K562 (cell line): ENCODE data around the gene MDN1. TPM values are rescaled to one million over a fixed set of nuclear protein-coding genes. Genes with fewer than 3 reads are reported as not detected.

Experiments used
- ATAC-seq: fragments of 200-7000 bp; cut with Tn5 transposase; 3 replicates; pipeline ENCODE4 v1.9.1; 2020; ENCODE audit warnings: moderate library complexity
- BruUV-seq: library from RNA; stranded (reverse); fragments of 400-500 nt; replicated peaks from 2 replicates; lab custom pipeline; 2021; lab: Mats Ljungman, UMichigan
- CTCF ChIA-PET: fragments of 300-600 bp; formaldehyde crosslinking; extraction: SDS; loops from one replicate; lab custom pipeline; 2021; ENCODE audit warnings: low intra/inter-chr PET ratio; lab: Yijun Ruan, JAX
- POLR2A ChIA-PET: fragments of 300-600, 350-650 bp; sonication (Branson Sonifier 250); formaldehyde crosslinking; extraction: SDS; loops from one replicate; lab custom pipeline; 2021; ENCODE audit warnings: antibody characterized with exemption, inconsistent platforms; lab: Yijun Ruan, JAX
- DNase-seq, 4 experiments: peaks; one replicate each; pipeline versions ENCODE4 v3.0.0 to v3.0.0-alpha.2; 2011 to 2018; ENCODE audit warnings: low spot score in 3 of 4, mixed read lengths in 3 of 4; ENCODE audit errors: extremely low read depth in 1 of 4
- FAIRE-seq: peaks from 2 replicates; lab custom pipeline; 2011; peaks lifted over from hg19 to GRCh38; lab: Jason Lieb, UNC
- H2AFZ ChIP-seq: 2 replicates; pipeline ENCODE4 v1.6.0; 2011; ENCODE audit warnings: low read depth, low read length, control low read depth, inconsistent platforms
- H3K27ac ChIP-seq: fragments of 200-600 bp; 3 replicates; pipeline ENCODE4 v1.8.0; 2011; ENCODE audit warnings: low read depth, mild to moderate bottlenecking, control low read depth, inconsistent platforms, low read length, moderate library complexity, mixed read lengths; ENCODE audit errors: extremely low read depth
- H3K27me3 ChIP-seq, 2 experiments: fragments of 300-600 bp in 1 of 2; 2 replicates in 1 of 2; 3 replicates in 1 of 2; pipeline versions ENCODE4 v1.6.0 to v1.8.0; 2011; ENCODE audit warnings: inconsistent platforms in 2 of 2, low read length in 2 of 2, mild to moderate bottlenecking in 1 of 2, mixed read lengths in 1 of 2, moderate library complexity in 1 of 2; ENCODE audit not compliant: control insufficient read depth in 2 of 2, insufficient read depth in 2 of 2
- H3K36me3 ChIP-seq: fragments of 300-600 bp; 3 replicates; pipeline ENCODE4 v1.8.0; 2011; ENCODE audit warnings: mild to moderate bottlenecking, low read length, inconsistent platforms; ENCODE audit not compliant: control insufficient read depth, insufficient read depth
- H3K4me1 ChIP-seq, 2 experiments: fragments of 200-600 bp in 1 of 2; replicated peaks in 1 of 2; 2 replicates in 1 of 2; 3 replicates in 1 of 2; pipeline versions ENCODE4 v1.5.1 to v1.8.0; 2011; ENCODE audit warnings: inconsistent platforms in 2 of 2, low read length in 2 of 2, mild to moderate bottlenecking in 1 of 2, mixed read lengths in 1 of 2, moderate library complexity in 1 of 2; ENCODE audit not compliant: control insufficient read depth in 2 of 2, insufficient read depth in 2 of 2
- H3K4me2 ChIP-seq: 2 replicates; pipeline ENCODE4 v1.6.1; 2011; ENCODE audit warnings: low read length, control low read depth, inconsistent platforms, mixed read lengths; ENCODE audit not compliant: insufficient read depth
- H3K4me3 ChIP-seq: fragments of 200-600 bp; sonication (generic), shearing (Covaris generic); 2 replicates; pipeline ENCODE4 v1.5.1; 2016; ENCODE audit warnings: control low read depth, inconsistent platforms
- H3K79me2 ChIP-seq: fragments of 200-600 bp; 3 replicates; pipeline ENCODE4 v1.8.0; 2011; ENCODE audit warnings: low read length, inconsistent platforms; ENCODE audit not compliant: control insufficient read depth, insufficient read depth
- H3K9ac ChIP-seq, 2 experiments: 2 replicates each; pipeline versions ENCODE4 v1.6.0 to v1.6.1; 2011; ENCODE audit warnings: low read depth in 2 of 2, low read length in 2 of 2, control low read depth in 1 of 2, inconsistent platforms in 1 of 2, mild to moderate bottlenecking in 1 of 2, mixed read lengths in 1 of 2; ENCODE audit not compliant: insufficient read depth in 1 of 2
- H3K9me1 ChIP-seq: one replicate; pipeline ENCODE4 v1.6.0; 2011; ENCODE audit warnings: inconsistent platforms, mild to moderate bottlenecking, low read length, moderate library complexity; ENCODE audit not compliant: control insufficient read depth, insufficient read depth
- H3K9me3 ChIP-seq: replicated peaks from 2 replicates; pipeline ENCODE4 v1.5.1; 2011; ENCODE audit warnings: low read depth, low read length, inconsistent platforms; ENCODE audit not compliant: control insufficient read depth, insufficient read depth
- H4K20me1 ChIP-seq: replicated peaks from 2 replicates; pipeline ENCODE4 v1.6.1; 2011; ENCODE audit warnings: low read length, inconsistent platforms, mixed read lengths; ENCODE audit not compliant: control insufficient read depth, insufficient read depth
- CTCF ChIP-seq, 3 experiments: IDR thresholded peaks in 2 of 3; conservative IDR thresholded peaks in 1 of 3; 2 replicates each; pipeline ENCODE4 v1.5.1; 2011 to 2012; ENCODE audit warnings: low read length in 3 of 3, mild to moderate bottlenecking in 3 of 3, control low read depth in 2 of 3, improper control_type of control experiment in 1 of 3, inconsistent platforms in 1 of 3, low read depth in 1 of 3, mixed read lengths in 1 of 3, moderate library complexity in 1 of 3; ENCODE audit not compliant: insufficient read depth in 2 of 3
- E2F6 ChIP-seq, 2 experiments: IDR thresholded peaks; 2 replicates each; pipeline ENCODE4 v1.6.1; 2011; ENCODE audit warnings: borderline replicate concordance in 1 of 2, control low read depth in 1 of 2, low read depth in 1 of 2, low read length in 1 of 2, mild to moderate bottlenecking in 1 of 2, mixed read lengths in 1 of 2, moderate library complexity in 1 of 2; ENCODE audit not compliant: insufficient read depth in 1 of 2, insufficient read length in 1 of 2, poor library complexity in 1 of 2, severe bottlenecking in 1 of 2; ENCODE audit errors: extremely low read depth in 1 of 2
- MBD2 ChIP-seq: sonication (generic); IDR thresholded peaks from 2 replicates; pipeline ENCODE4 v1.6.1; 2016; ENCODE audit warnings: low read depth, borderline replicate concordance
- NFIC ChIP-seq: fragments of 450-650 bp; IDR thresholded peaks from 2 replicates; pipeline ENCODE4 v1.6.1; 2017; ENCODE audit warnings: mild to moderate bottlenecking, inconsistent platforms
- RAD21 ChIP-seq, 2 experiments: fragments of 250-450 bp in 1 of 2; fragments of 450-650 bp in 1 of 2; sonication (Bioruptor Pico) in 1 of 2; formaldehyde crosslinking in 1 of 2; IDR thresholded peaks in 1 of 2; conservative IDR thresholded peaks in 1 of 2; 2 replicates each; pipeline versions ENCODE4 v1.4.0 to v1.8.0; 2020 to 2022; ENCODE audit warnings: mild to moderate bottlenecking in 2 of 2, moderate library complexity in 1 of 2
- ZC3H11A ChIP-seq: IDR thresholded peaks from 2 replicates; pipeline ENCODE4 v1.6.1; 2012; ENCODE audit warnings: low read depth, low read length, improper control_type of control experiment
- WGBS: fragments of 100-300 bp; shearing (Covaris generic); methylation state at CpG from one replicate; pipeline ENCODE4 v1.1.6; 2016; ENCODE audit warnings: low coverage, mixed read lengths; ENCODE audit not compliant: insufficient coverage; ENCODE audit errors: missing lambda C conversion rate; 5-methylcytosine and 5-hydroxymethylcytosine counted together
- in situ Hi-C: fragments of 300-500 bp; cut with MboI; formaldehyde crosslinking; loops from 4 replicates; pipeline ENCODE4 v1.15.0; 2018; ENCODE audit warnings: inconsistent platforms, mixed read lengths
- intact Hi-C: fragments of 100-400 bp; cut with micrococcal nuclease; formaldehyde crosslinking; loops from 2 replicates; pipeline ENCODE4 v1.14.2; 2022
- polyA plus RNA-seq, 8 experiments: library from polyadenylated mRNA; depleted of rRNA in 4 of 8; stranded (reverse) in 5 of 8; unstranded in 3 of 8; fragments of >200 nt; fragmentation: Nextera tagmentation in 2 of 8; fragmentation: Illumina TruSeq in 1 of 8; extraction: Ambion mirVana in 2 of 8; extraction: Trizol in 1 of 8; gene quantifications; 2 replicates each; pipeline versions ENCODE4 v1.2.1 to v1.2.3, GENCODE V29; 2011 to 2014; ENCODE audit warnings: inconsistent platforms in 1 of 8, missing spikeins in 1 of 8
- total RNA-seq, 7 experiments: library from RNA; depleted of rRNA in 6 of 7; stranded (reverse); fragments of >200 nt in 6 of 7; fragmentation: Illumina TruSeq in 2 of 7; extraction: Trizol in 2 of 7; gene quantifications; 2 replicates each; pipeline versions ENCODE4 v1.2.1 to v1.2.3, GENCODE V29; 2011 to 2021; ENCODE audit warnings: low replicate concordance in 1 of 7

Gene MDN1
- total and polyA plus RNA-seq, 9 of the 15 experiments (the other 6 are each of a cell fraction or from before 2014, with no cell fraction given) = 25.6 to 93.6 (median 43.0) TPM

GRCh38 chr6:89613790-89614189 is 205.8 kb downstream of the MDN1 start:
- CTCF ChIA-PET = no interaction called here
- H3K36me3 ChIP-seq = no peaks in the 10 kb centered on the region
- 0 out of 3 replicates have a peak, but pooled peaks have one; percentile 17 for ATAC-seq
- no peak overlapping the region for H3K9ac ChIP-seq
- TF ChIP-seq NFIC = 0 out of 2 replicates have a peak, but pooled peaks have one; percentile 12
- no peak for TF ChIP-seq ZC3H11A
- H3K27ac ChIP-seq = no peak overlapping the region
- intact Hi-C loops (loop anchor here (5.0 kb wide), 2 partner anchors 301 to 631 kb away; no protein-coding TSS in a partner anchor), in situ Hi-C loops (loop anchor here (5.0 to 25.0 kb wide), 2 partner anchors 181 to 626 kb away; partner anchors contain the start of gene ANKRD6)
- no peaks in the 10 kb centered on the region for H3K9me3 ChIP-seq
- H3K4me3 ChIP-seq = no peak overlapping the region
- DNase-seq = no peak
- no peaks in the 10 kb centered on the region for H3K4me1 ChIP-seq
- no peaks in the 10 kb centered on the region for H3K9me1 ChIP-seq
- no TSS peak for BruUV-seq
- no peaks in the 10 kb centered on the region for H3K79me2 ChIP-seq
- WGBS = 23% methylated on average over 5 of the region's 5 CpGs
- H3K4me2 ChIP-seq = no peak overlapping the region
- POLR2A ChIA-PET = no interaction called here
- no peaks in the 10 kb centered on the region for H4K20me1 ChIP-seq
- FAIRE-seq = no peak
- H3K27me3 ChIP-seq = peaks cover 2 to 32% of the 10 kb centered on the region in 2 experiments; a peak in 4 of 5 replicates
- H2AFZ ChIP-seq = no peak overlapping the region

GRCh38 chr6:89612121-89612520 is 207.5 kb downstream of the MDN1 start:
- Histone ChIP-seq H3K9ac (no peak overlapping the region), H3K27ac (no peak overlapping the region), H3K4me2 (no peak overlapping the region), H3K36me3 (no peaks in the 10 kb centered on the region), H3K9me3 (no peaks in the 10 kb centered on the region), H4K20me1 (no peaks in the 10 kb centered on the region), H3K79me2 (no peaks in the 10 kb centered on the region), H2AFZ (no peak overlapping the region), H3K4me1 (no peaks in the 10 kb centered on the region), H3K27me3 (peaks cover 0 to 27% of the 10 kb centered on the region in 2 experiments; a peak in 3 of 5 replicates), H3K4me3 (no peak overlapping the region), H3K9me1 (no peaks in the 10 kb centered on the region)
- intact Hi-C loops (loop anchor here (5.0 kb wide), 2 partner anchors 300 to 630 kb away; no protein-coding TSS in a partner anchor), in situ Hi-C loops (loop anchor here (5.0 to 25.0 kb wide), 2 partner anchors 180 to 625 kb away; partner anchors contain the start of gene ANKRD6)
- peak; percentile 62 for ATAC-seq
- ChIA-PET POLR2A (interaction anchor here (0.6 to 1.6 kb wide), 2 partner anchors 14 to 757 kb away, joined by 3 to 6 read pairs; no protein-coding TSS in a partner anchor), CTCF (no interaction called here)
- 9% methylated on average over 12 of the region's 12 CpGs for WGBS
- peak in 2 of 3 experiments; percentile 26 to 32; a peak in 1 of 6 replicates for TF ChIP-seq CTCF (IDR thresholded peaks at IDR 0.05 in 2 of 3, conservative IDR thresholded peaks at IDR 0.05 in 1 of 3; ENCODE audit: insufficient read depth in 2 of 3, low read depth in 1 of 3, low read length in 3 of 3)
- TF ChIP-seq MBD2 = no peak
- TF ChIP-seq E2F6 (IDR thresholded peaks at IDR 0.05; ENCODE audit: borderline replicate concordance in 1 of 2, extremely low read depth in 1 of 2, insufficient read depth in 1 of 2, insufficient read length in 1 of 2, low read depth in 1 of 2, low read length in 1 of 2, poor library complexity in 1 of 2, severe bottlenecking in 1 of 2) = peak in 1 of 2 experiments; percentile 34
- peak in 1 of 2 experiments; percentile 20; a peak in 1 of 4 replicates for TF ChIP-seq RAD21 (CRISPR knock-in tag; conservative IDR thresholded peaks at IDR 0.05 in 1 of 2, IDR thresholded peaks at IDR 0.05 in 1 of 2)
- no peak for FAIRE-seq
- no TSS peak for BruUV-seq
- peak in 1 of 4 experiments; percentile 27 for DNase-seq
